Keratinocyte (primary cell): Measurements from ENCODE around the gene ABCB11. TPM values are rescaled to one million over a fixed set of nuclear protein-coding genes. Genes with fewer than 3 reads are reported as not detected.

Experiments used
- DNase-seq: peaks from one replicate; pipeline ENCODE4 v3.0.0-alpha.2; 2011; ENCODE audit warnings: low read depth, missing footprints, low spot score
- FAIRE-seq: peaks from 2 replicates; lab custom pipeline; 2011; peaks lifted over from hg19 to GRCh38; lab: Jason Lieb, UNC
- H2AFZ ChIP-seq: 2 replicates; pipeline ENCODE4 v1.6.0; 2012; ENCODE audit warnings: low read length, control low read depth, inconsistent platforms; ENCODE audit not compliant: control insufficient read depth
- H3K27ac ChIP-seq: 2 replicates; pipeline ENCODE4 v1.5.1; 2011; ENCODE audit warnings: low read length; ENCODE audit not compliant: control insufficient read depth, insufficient read depth
- H3K27me3 ChIP-seq: 3 replicates; pipeline ENCODE4 v1.6.0; 2011; ENCODE audit warnings: low read length; ENCODE audit not compliant: control insufficient read depth, insufficient read depth; ENCODE audit errors: extremely low read depth
- H3K36me3 ChIP-seq, 2 experiments: 2 replicates in 1 of 2; 3 replicates in 1 of 2; pipeline ENCODE4 v1.5.1; 2011; ENCODE audit warnings: low read length in 2 of 2, mild to moderate bottlenecking in 1 of 2; ENCODE audit not compliant: control insufficient read depth in 2 of 2, insufficient read depth in 2 of 2; ENCODE audit errors: extremely low read depth in 1 of 2
- H3K4me1 ChIP-seq: 3 replicates; pipeline ENCODE4 v1.5.1; 2011; ENCODE audit warnings: low read length; ENCODE audit not compliant: control insufficient read depth, insufficient read depth; ENCODE audit errors: extremely low read depth
- H3K4me2 ChIP-seq: 3 replicates; pipeline ENCODE4 v1.6.0; 2011; ENCODE audit warnings: low read depth, low read length; ENCODE audit not compliant: control insufficient read depth, insufficient read depth; ENCODE audit errors: extremely low read depth
- H3K4me3 ChIP-seq, 3 experiments: fragments of 200-600 bp in 1 of 3; sonication (generic) in 1 of 3; 2 replicates in 2 of 3; 3 replicates in 1 of 3; pipeline ENCODE4 v1.5.1; 2011 to 2016; ENCODE audit warnings: low read length in 3 of 3, mild to moderate bottlenecking in 3 of 3, control low read depth in 2 of 3, inconsistent platforms in 1 of 3, low read depth in 1 of 3, mixed read lengths in 1 of 3, mixed run types in 1 of 3, moderate library complexity in 1 of 3; ENCODE audit not compliant: control insufficient read depth in 2 of 3, insufficient read depth in 2 of 3; ENCODE audit errors: extremely low read depth in 1 of 3
- H3K79me2 ChIP-seq: 2 replicates; pipeline ENCODE4 v1.6.0; 2012; ENCODE audit warnings: low read length; ENCODE audit not compliant: control insufficient read depth, insufficient read depth
- H3K9ac ChIP-seq: 3 replicates; pipeline ENCODE4 v1.6.0; 2011; ENCODE audit warnings: low read length; ENCODE audit not compliant: control insufficient read depth, insufficient read depth; ENCODE audit errors: extremely low read depth
- H3K9me1 ChIP-seq: 3 replicates; pipeline ENCODE4 v1.6.0; 2011; ENCODE audit warnings: low read length; ENCODE audit not compliant: control insufficient read depth, insufficient read depth; ENCODE audit errors: extremely low read depth
- H3K9me3 ChIP-seq: 2 replicates; pipeline ENCODE4 v1.5.1; 2012; ENCODE audit warnings: low read depth, low read length; ENCODE audit not compliant: control insufficient read depth
- H4K20me1 ChIP-seq: 3 replicates; pipeline ENCODE4 v1.6.0; 2011; ENCODE audit warnings: low read length; ENCODE audit not compliant: control insufficient read depth, insufficient read depth; ENCODE audit errors: extremely low read depth
- CTCF ChIP-seq, 3 experiments: IDR thresholded peaks in 1 of 3; conservative IDR thresholded peaks in 1 of 3; optimal IDR thresholded peaks in 1 of 3; 2 replicates in 2 of 3; 3 replicates in 1 of 3; pipeline versions ENCODE3 to v1.5.1; 2011; ENCODE audit warnings: low read length in 3 of 3, mild to moderate bottlenecking in 3 of 3, moderate library complexity in 2 of 3, control low read depth in 1 of 3, inconsistent platforms in 1 of 3; ENCODE audit not compliant: insufficient read depth in 2 of 3; ENCODE audit errors: extremely low read depth in 1 of 3
- EZH2 ChIP-seq: IDR thresholded peaks from one replicate; pipeline ENCODE4 v1.6.1; 2012; ENCODE audit warnings: inconsistent platforms, mild to moderate bottlenecking, low read length, moderate library complexity
- dilution Hi-C: fragments of 300-500 bp; cut with MboI; formaldehyde crosslinking; loops from one replicate; pipeline ENCODE4 v1.7.0; 2020; ENCODE audit warnings: low sequenced_read_pairs; ENCODE audit not compliant: extremely low pct_ligation_motif_present
- polyA plus RNA-seq, 5 experiments: library from polyadenylated mRNA; depleted of rRNA in 3 of 5; stranded (reverse) in 3 of 5; stranded (forward) in 1 of 5; unstranded in 1 of 5; fragments of >200 nt; gene quantifications; 1 replicate in 1 of 5; 2 replicates in 3 of 5; 3 replicates in 1 of 5; pipeline versions ENCODE4 v1.2.1 to v1.2.3, GENCODE V29; 2011 to 2012; ENCODE audit warnings: missing spikeins in 2 of 5, low read depth in 1 of 5, low replicate concordance in 1 of 5

ABCB11 gene
- polyA plus RNA-seq, 1 donor (not counting 4 experiments of a cell fraction or from before 2014, with no cell fraction given): 0.03 TPM

DNA sequence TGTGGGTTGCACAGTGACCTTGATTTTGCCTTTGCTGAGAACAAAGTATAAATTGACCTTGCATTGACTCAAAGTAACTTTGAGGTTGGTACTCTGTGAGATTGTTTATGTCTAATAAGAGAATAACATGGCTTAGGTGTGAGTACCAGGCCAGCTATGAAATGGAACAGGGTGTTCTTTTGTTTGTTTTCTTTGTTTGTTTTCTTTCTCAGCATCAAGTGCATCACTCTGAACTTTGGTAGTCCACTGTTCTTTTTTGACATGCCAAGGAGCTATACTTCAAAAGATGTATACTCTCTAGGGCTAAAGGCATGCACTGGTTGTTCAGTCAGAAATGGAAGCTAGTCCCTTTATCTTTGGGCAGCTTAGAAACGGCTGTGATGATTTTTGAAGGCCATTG lies 5.1 kb downstream of the ABCB11 start:
- DNase-seq (no peak), FAIRE-seq (no peak)
- Histone ChIP-seq H3K9me3 (no peaks in the 10 kb centered on the region), H3K9me1 (no peaks in the 10 kb centered on the region), H3K4me2 (no peak overlapping the region), H3K27me3 (no peaks in the 10 kb centered on the region), H3K27ac (no peak overlapping the region), H4K20me1 (no peaks in the 10 kb centered on the region), H3K79me2 (no peaks in the 10 kb centered on the region), H3K4me3 (no peak overlapping the region), H3K4me1 (no peaks in the 10 kb centered on the region), H2AFZ (no peak overlapping the region), H3K9ac (no peak overlapping the region), H3K36me3 (no peaks in the 10 kb centered on the region)
- dilution Hi-C loops: no loop called here
- TF ChIP-seq EZH2 (no peak), CTCF (optimal IDR thresholded peaks at IDR 0.05 in 1 of 3, IDR thresholded peaks at IDR 0.05 in 1 of 3, conservative IDR thresholded peaks at IDR 0.05 in 1 of 3; ENCODE audit: extremely low read depth in 1 of 3, insufficient read depth in 2 of 3, low read length in 3 of 3) (no peak)

DNA sequence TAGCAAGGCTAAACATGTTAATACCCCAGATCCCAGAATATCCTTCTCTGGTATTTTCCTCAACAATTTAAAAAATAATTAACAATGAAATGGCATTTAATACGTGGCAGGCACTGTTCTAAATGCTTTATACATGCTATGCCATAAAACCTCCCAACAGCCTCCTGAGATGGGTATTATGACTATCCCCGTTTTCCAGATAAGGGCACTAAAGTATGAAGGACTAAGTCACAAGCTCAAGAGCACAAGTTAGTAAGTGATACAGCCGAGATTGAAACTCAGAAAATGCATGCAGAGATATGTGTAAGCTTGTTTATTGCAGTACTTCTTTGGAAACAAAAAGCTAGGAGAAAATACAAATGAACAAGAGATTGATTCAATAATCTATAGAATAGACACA lies 8.0 kb downstream of the ABCB11 start:
- H3K36me3 ChIP-seq: no peaks in the 10 kb centered on the region

More for the DNA sequence above, 8.0 kb downstream of the ABCB11 start:
- no peak overlapping the region for H3K4me3 ChIP-seq
- FAIRE-seq (no peak), DNase-seq (no peak)
- H3K79me2 ChIP-seq: no peaks in the 10 kb centered on the region
- TF ChIP-seq EZH2: no peak
- TF ChIP-seq CTCF (optimal IDR thresholded peaks at IDR 0.05 in 1 of 3, IDR thresholded peaks at IDR 0.05 in 1 of 3, conservative IDR thresholded peaks at IDR 0.05 in 1 of 3; ENCODE audit: extremely low read depth in 1 of 3, insufficient read depth in 2 of 3, low read length in 3 of 3): no peak
- no peaks in the 10 kb centered on the region for H3K9me3 ChIP-seq
- no peak overlapping the region for H3K9ac ChIP-seq
- no peak overlapping the region for H3K4me2 ChIP-seq
- H3K27ac ChIP-seq: no peak overlapping the region
- dilution Hi-C loops: no loop called here
- no peaks in the 10 kb centered on the region for H4K20me1 ChIP-seq
- H2AFZ ChIP-seq: no peak overlapping the region
- H3K27me3 ChIP-seq: no peaks in the 10 kb centered on the region
- H3K9me1 ChIP-seq: no peaks in the 10 kb centered on the region
- no peaks in the 10 kb centered on the region for H3K4me1 ChIP-seq
